GM15510 (cell line): ENCODE measurements around the gene RALGPS2.

Source experiments
- POLR2A ChIP-seq: IDR thresholded peaks from 3 replicates; pipeline ENCODE4 v1.6.1; 2011; ENCODE audit warnings: borderline replicate concordance; ENCODE audit not compliant: insufficient read length; ENCODE audit errors: extremely low read depth

Gene RALGPS2

GRCh38 chr1:178933709-178934490 lies 208.9 kb downstream of the RALGPS2 start:
- TF ChIP-seq POLR2A, result no peak

GRCh38 chr1:178934546-178934945 lies 209.5 kb downstream of the RALGPS2 start:
- no peak for TF ChIP-seq POLR2A

GRCh38 chr1:178935610-178936009 lies 210.6 kb downstream of the RALGPS2 start:
- TF ChIP-seq POLR2A, result no peak

DNA sequence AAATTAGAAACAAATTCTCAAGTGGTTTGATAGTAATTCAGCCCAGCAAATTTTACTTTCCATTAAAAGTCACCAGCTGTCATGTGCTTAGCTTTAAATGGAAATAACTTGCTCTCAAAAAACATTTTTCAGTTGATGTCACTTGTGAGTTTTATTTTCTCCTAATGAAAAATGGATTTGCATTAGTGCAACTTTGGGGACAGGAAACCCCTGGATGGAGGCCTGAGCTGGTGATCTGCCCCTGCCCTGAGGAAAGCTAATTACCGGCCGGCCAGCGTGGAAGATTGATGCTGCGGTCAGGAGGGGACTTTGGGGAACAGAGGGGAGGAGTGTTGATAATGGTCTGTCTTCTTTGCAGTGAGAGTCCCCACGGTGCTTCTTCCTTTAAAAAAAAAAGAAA lies 212.7 kb downstream of the RALGPS2 start:
- no peak for TF ChIP-seq POLR2A

- TF ChIP-seq POLR2A, result no peak
Measured at GRCh38 chr1:178938101-178938958, 213.3 kb downstream of the RALGPS2 start.

DNA sequence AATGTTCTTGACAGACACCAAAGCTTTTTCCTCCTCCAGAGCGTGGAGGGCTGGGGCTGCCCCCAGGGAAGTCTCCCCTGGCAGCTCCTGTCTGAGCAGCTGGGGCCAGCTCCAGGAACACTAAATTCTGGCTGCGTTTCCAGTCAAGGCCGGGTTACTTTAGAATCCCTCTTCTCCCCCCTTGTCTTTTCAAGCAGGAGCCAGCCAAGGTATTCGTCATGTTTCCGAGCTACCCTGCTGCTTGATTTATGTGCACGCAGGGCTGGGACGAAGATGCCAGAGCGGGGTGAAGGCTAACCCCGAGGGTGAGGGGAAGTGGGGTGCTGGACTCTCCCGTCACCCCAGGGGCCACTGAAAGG lies 213.9 kb downstream of the RALGPS2 start:
- TF ChIP-seq POLR2A, result no peak

DNA sequence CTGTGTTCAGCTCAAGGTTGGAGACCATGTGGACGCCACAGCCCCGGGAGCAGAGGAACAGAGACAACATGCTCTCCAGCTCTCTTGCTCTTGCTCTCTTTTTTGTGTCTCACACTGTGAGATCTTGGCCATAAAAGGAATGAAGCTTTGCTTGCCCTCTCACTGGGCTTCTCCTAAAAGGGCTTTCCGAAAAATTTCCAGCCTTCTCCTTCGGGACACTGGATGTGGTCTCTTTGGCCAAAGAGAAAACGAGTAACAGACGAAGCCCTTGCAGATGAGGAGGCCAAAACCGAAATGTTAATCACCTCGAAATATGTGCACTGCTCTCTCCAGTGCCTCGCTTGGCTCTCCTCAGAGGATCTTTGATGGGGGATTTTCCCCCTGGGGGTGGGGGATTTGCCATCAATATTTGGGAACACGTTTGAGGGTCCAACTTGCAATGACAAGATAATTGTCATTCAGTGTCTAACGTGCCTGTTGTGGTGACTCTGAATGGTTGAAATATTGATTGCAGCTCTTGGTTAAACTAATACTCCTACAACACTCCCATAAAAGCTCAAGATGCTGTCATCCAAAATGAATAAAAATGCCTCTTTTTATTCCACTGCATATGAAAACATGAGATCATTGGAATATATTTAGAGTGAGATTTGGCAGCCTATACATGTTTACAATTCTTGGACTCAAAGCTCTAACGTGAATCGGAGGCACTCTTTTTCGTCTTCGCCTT lies 214.5 kb downstream of the RALGPS2 start:
- TF ChIP-seq POLR2A, result no peak

- no peak for TF ChIP-seq POLR2A
Measured at GRCh38 chr1:178940068-178940765, 215.2 kb downstream of the RALGPS2 start.

GRCh38 chr1:178941261-178941689 lies 216.2 kb downstream of the RALGPS2 start:
- TF ChIP-seq POLR2A, result no peak

DNA sequence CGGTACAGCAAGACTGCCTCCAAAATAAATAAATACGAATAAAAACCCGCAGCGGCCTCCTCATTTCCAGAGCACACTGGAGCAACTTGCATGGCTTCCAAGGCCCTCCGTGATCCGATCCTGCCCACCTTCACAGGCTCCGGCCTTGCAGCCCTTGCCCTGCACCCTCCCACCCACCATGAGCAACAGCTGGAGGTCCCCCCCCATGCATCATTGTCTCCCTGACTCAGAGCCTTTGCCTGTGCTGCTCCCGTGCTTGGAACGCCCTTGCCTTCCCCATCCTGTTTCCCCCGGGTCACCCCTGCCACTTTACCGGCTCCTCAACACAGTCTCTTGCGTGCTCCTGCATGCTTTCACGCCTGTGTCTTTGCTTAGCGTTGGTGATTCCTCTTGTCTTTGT lies 216.8 kb downstream of the RALGPS2 start:
- TF ChIP-seq POLR2A, result no peak

GRCh38 chr1:178942285-178943198 lies 217.5 kb downstream of the RALGPS2 start:
- no peak for TF ChIP-seq POLR2A

DNA sequence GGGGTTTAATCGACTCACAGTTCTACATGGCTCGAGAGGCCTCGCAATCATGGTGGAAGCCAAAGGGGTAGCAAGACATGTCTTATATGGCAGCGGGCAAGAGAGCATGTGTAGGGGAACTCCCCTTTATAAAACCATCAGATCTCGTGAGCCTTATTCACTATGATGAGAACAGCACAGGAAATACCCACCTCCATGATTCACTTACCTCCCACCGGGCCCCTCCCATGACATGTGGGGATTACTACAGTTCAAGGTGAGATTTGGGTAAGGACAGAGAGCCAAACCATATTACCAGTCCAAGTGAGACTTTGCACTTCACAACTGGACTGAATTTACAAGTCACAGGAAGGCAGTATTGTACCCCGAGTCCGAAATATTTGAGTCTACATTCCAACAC lies 219.7 kb downstream of the RALGPS2 start:
- no peak for TF ChIP-seq POLR2A

DNA sequence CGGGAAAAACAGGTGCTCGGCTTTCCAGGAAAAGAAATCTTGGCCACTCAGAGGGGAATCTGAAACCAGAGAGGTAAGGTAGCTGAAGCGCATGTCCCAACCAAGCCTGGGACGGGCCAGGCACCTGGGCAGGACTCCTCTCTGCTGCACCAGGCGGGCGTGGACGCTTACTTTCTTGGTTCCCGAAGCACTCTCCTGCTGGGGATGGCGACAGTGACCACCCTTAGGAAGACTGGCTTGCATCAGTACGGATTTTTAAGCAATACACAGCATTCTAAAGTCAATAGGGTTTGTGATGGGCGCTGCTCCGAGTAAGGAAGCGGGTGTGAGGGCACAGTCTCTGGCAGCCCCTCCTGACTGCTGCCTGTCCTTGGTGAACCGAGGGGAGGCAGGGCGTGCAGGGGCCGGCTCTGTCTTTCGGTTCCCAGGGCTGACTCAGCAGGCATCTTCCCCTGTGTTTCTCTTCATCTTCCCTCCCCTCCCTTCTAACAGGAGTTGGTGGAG lies 220.8 kb downstream of the RALGPS2 start:
- TF ChIP-seq POLR2A, result no peak
